Sigmoid colon (tissue), 4 donors: ENCODE results near the gene SERTAD1.
"Not testable (repeated sequence)": the region's sequence is repeated elsewhere in the genome, so short reads cannot be mapped to it uniquely, and the experiment has no call there.

ENCODE experiments used
- CTCF ChIP-seq, 4 experiments: fragments of 450-650 bp in 3 of 4; fragments of 200-600 bp in 1 of 4; IDR thresholded peaks; one replicate each; pipeline ENCODE4 v1.5.1; 2016 to 2019; ENCODE audit warnings: antibody characterized with exemption in 4 of 4, mild to moderate bottlenecking in 3 of 4, moderate library complexity in 2 of 4
- EP300 ChIP-seq, 4 donors: sonication (generic); formaldehyde crosslinking; IDR thresholded peaks; one replicate each; pipeline ENCODE4 v1.6.1; 2017; ENCODE audit warnings: antibody characterized with exemption in 4 of 4
- POLR2AphosphoS5 ChIP-seq, 4 donors: sonication (generic); formaldehyde crosslinking; IDR thresholded peaks; one replicate each; pipeline ENCODE4 v1.6.1; 2017; ENCODE audit warnings: antibody characterized with exemption in 4 of 4

DNA sequence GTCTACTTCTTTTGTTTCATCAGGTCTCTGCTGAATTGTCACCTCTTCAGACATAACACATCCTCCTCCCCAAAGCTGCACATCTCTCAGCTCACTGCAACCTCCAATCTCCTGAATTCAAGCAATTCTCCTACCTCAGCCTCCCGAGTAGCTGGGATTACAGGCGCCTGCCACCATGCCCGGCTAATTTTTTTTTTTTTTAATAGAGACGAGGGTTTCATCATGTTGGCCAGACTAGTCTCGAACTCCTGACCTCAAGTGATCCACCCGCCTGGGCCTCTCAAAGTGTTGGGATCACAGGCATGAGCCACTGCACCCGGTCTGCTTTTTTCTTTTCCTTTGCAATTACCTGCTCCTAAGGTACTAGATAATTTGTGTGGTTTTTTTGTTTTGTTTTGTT is 7.0 kb upstream of the SERTAD1 start:
- not testable (repeated sequence) for TF ChIP-seq CTCF, EP300, POLR2AphosphoS5 (IDR thresholded peaks at IDR 0.05)
